T-helper 9 cell (primary cell): ENCODE results near the gene CCDC12.

ENCODE experiments used
- DNase-seq: peaks from one replicate; pipeline ENCODE4 v3.0.0-alpha.2; 2020

The CCDC12 gene

GRCh38 chr3:46903341-46904302, 72.9 kb downstream of the CCDC12 start:
- DNase-seq = no peak

- DNase-seq = no peak
Observed at GRCh38 chr3:46902188-46902631, 74.3 kb downstream of the CCDC12 start.

GRCh38 chr3:46901591-46902187, 74.9 kb downstream of the CCDC12 start:
- DNase-seq = no peak

GRCh38 chr3:46901061-46901460, 75.5 kb downstream of the CCDC12 start:
- no peak for DNase-seq

GRCh38 chr3:46900356-46900755, 76.2 kb downstream of the CCDC12 start:
- DNase-seq = no peak

DNA sequence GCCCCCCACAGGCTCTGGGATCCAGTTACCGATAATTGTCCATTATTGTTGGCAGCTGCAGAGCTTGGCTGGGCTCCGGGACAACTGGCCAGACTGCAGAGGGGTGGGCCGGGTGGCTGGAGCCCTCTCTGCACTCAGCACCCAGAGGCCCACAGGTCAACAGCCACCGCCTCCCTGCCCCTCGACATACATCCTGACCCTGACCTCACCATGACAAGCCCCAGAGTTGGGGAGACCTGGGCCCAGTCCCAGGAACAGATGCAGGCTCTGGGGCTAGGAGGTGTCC, 76.6 kb downstream of the CCDC12 start:
- DNase-seq = no peak

DNA sequence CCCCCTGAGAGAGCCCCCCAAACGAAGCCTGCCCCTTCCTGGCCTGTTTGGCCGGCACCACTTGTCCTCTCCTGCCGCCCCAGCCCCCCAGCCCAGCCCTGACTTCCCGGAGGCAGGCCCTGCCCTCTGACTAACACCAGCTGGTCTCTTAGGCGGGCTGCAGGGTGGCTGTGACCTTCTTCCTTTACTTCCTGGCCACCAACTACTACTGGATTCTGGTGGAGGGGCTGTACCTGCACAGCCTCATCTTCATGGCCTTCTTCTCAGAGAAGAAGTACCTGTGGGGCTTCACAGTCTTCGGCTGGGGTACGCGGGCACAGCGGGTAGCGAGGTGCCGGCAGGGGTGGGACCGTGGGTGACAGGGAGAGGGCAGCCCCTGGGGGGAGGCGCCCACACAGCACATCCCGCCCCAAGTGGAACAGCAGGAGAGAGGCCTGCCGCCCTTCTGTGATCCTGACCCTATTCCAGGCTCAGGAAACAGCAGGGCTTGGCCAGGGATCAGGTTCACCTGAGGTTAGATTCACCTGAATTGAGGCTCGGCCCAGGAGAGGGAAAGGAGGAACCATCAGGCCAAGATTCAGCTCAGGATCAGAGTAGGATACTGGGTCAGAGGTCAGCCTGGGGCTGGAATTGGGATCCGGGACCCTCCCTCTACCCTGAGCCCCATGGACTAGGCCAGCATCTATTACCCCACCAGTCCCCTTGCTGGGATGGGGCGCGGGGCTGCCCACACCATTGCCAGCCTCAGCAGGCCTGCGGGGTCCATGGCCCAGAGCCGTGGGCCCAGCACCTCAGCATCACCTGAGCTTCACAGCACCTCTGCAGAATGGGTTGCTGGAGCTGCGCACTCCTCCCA, 77.2 kb downstream of the CCDC12 start:
- no peak for DNase-seq

GRCh38 chr3:46898321-46899150, 78.0 kb downstream of the CCDC12 start:
- DNase-seq = no peak

- no peak for DNase-seq
Observed at GRCh38 chr3:46897829-46898320, 78.7 kb downstream of the CCDC12 start.

DNA sequence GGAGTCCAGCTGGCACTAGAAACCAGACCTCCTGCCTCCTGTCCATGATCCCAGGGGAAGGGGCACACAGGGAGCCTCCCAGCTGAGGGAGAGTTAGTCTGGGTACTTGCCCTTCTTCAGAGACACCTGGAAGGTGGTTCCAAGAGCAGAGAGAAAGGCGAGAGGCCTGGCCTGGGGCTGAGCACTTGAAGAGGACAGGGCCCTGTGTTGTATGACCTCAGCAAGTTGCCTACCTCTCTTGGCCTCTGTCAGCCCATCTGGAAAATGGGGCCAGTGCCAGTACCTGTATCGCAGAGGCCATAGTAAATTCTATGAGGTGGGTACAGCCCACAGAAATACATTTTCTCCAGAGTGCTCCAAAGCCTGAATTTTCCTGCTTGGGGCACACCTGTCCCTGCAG, 79.5 kb downstream of the CCDC12 start:
- no peak for DNase-seq

DNA sequence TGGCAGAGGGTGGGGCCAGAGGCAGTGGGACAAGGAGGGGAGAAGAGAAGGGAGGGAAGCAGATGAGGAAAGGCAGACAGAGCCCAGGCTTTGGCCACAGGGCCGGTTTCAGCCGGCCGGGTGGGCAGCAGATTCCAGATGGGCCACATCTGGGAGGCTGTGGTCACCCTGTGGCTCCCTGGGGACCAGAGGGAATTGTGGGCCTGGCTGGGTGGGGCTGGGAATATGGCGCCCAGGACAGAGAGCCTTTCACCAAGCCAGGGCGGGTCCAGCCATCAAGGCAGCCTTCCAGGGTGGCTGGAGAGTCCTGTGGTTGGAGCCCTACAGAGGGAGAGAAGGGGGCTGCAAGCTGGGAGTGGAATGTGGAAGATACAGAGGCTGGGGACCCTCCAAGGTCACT, 80.2 kb downstream of the CCDC12 start:
- no peak for DNase-seq

DNA sequence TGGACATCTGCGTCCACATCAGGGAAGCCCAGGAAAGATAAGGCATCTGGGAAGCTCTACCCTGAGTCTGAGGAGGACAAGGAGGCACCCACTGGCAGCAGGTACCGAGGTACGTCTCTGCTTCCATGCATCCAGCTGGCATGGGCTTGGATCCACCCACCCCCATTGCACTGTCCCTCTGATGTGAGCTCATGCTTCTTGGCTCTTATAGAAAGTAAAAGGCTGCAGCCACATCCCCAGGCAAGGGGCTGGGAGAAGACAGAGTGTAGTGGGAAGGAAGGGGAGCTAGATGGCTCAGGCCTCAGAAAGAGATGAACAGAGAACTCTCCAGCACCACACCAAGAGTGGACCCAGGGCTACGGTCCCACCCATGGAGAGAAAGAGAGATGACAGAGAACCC, 80.8 kb downstream of the CCDC12 start:
- no peak for DNase-seq

- peak; percentile 79 for DNase-seq
Observed at GRCh38 chr3:46895204-46895660, 81.3 kb downstream of the CCDC12 start.

DNA sequence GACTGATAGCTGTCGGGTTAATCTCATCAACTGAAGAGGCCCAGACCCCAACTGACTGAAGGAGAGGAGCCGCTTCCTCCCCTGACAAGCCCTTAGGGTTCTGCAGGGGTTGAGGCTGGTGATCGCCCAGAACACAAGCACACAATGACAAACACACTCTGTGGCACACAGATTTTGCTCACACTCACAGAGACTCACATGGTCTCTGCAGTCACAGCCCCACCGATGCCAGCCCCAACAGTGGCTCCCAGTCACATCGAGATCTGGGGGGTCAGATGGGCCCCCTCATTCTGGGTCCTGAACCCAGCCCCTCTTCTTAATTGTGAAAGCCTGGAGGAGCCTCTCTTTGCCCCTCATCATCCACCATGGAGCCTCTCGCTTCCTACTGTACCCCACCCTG, 82.3 kb downstream of the CCDC12 start:
- no peak for DNase-seq

- no peak for DNase-seq
Observed at GRCh38 chr3:46893763-46894162, 82.8 kb downstream of the CCDC12 start.

DNA sequence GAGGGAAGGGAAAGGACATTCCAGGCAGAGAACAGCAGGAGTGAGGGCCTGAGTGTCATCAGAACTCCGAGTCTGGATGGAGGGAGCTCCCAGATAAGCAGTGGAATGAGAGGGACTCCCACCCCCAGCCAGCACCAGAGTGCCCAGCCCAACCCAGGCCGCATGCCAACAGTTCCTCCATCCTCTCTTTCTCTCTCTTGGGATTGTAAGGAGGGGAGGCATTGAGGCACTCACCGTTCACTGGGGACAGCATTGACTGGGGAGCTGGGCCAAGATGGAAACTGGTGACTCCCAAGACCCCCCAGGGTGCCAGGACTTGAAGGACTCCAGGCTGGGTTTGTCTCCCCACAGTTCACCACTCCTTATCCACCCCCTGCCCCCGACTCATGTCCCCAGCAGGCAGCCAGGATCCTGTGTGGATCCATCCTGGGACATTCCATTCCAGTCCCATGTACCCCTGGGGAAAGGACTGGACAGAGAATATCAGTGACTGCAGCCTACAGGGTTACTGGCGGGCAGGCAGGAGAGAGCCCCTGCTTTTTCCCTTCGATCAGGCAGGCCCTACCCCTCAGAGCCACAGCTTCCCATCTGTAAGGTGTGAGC, 83.3 kb downstream of the CCDC12 start:
- DNase-seq = no peak

DNA sequence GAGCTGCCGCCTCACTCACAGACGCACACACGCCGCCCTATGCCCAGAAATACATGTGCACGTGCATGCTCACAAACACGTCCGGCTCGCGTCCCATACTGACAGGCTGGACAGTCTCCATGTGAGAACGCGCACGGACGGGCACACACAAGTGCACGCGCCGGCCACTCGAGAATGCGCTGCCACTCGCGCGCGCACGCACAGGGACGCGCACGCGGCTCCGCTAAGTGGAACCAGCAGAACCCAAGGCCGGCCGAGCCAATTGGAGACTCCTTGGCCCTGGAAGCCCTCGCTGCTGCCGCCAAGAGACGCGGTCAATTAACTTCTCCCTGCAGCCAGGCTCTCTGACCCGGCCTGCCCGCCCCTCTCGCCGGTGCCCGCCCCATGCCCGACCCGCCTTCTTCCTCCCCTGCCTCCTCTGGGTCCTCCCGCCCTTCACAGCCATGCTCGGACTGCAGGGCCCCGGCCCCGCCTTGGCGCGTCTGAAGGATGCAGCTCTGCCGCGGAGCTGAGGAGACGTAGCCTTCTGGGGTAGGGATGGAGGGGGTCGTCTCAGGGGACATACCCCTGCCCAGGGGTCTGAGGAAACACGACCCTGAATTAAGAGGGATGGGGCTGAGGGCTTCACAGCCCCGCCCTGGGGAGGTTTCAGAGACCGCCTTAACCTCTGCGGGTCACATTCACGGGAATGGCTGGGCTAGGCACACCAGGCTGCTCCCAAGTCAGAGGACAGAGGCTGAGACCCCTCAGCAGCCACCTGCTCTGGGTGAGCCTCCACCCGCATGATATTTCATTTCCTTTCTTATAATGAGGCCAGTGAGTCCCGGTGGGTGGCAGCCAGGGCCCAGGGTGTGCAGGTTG, 84.0 kb downstream of the CCDC12 start:
- no peak for DNase-seq

DNA sequence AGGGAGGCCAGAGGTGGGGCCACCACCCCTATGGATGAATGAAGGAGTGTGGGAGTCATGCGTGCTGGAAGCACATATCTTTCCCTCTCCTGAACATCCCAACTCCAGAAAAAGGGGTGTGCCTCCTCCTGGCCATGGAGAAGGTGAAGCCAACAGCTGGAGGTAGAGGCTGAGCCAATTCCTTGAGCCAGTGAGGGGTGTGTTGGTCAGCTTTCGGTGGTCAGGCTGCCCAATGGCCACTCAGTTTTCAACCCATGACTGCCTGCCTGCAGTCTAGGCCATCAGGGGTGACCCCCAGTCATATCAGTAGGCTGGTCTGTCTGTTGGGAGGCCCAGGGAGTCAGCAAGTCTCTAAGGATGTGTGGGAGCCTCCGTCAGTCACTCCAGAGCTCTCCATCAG, 85.4 kb downstream of the CCDC12 start:
- no peak for DNase-seq

DNA sequence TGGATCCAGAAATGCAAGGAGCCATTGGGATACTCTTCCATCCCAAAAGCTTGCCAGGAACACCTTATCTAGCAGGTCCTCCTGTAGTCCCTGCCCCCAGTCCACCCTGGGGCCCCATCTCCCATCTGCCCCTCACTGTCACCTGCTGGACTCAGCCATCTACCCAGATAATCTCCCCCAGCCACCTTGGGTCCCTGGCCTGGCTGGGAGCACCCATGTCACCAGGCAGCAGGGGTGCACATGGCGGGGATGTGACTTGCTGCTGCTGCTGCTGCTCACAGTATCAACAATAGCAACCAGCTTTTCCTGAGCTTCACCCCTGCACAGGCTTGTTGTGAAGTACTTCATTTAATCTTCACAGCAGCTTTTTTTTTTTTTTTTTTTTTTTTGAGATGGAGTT, 86.4 kb downstream of the CCDC12 start:
- no peak for DNase-seq

DNA sequence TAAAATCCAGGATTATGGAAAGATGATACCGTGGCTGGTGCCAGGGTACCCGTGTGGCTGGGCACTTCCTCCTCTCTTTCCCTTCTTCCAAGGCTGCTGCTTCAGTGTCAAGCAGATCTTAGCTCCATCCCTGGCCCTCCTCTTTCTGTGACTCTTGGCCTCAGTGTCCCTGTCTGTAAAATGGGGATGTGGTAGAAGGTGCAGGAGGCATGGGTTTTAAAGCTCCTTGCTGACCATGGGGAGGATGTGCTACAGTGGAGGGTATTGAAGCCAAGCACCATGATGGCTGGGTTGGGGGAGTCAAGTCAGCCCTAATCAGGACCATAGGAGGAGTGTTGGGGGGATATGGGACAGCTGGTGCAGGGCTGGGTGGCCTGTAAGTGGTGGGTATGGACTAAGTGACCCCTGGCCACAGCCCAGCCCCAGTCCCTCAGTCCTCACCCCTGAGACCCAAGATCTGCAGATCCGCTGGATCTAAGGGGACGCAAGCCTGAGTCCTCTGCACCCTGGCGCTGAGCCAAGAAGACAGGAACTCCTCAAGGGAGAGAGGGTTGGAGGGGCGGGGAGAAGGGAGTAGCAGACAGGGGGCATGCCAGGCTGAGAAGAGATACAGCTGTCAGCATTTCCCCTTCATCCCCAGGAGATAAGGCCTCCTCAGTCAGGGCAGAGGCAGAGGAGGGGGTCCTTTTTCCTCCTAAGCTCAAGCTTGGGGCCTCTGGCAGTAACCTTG, 87.0 kb downstream of the CCDC12 start:
- DNase-seq = no peak
